Muscle layer of colon (tissue), 2 donors: ENCODE measurements around the gene THEMIS.

Source experiments
- H3K27ac ChIP-seq: one replicate; pipeline ENCODE4 v1.7.0; 2013; ENCODE audit warnings: low read depth, mild to moderate bottlenecking, low read length, moderate library complexity
- H3K27me3 ChIP-seq, 2 donors: one replicate each; pipeline ENCODE4 v1.7.0; 2013; ENCODE audit warnings: low read length in 2 of 2, mild to moderate bottlenecking in 2 of 2; ENCODE audit not compliant: insufficient read depth in 2 of 2, control insufficient read depth in 1 of 2
- H3K36me3 ChIP-seq: one replicate; pipeline ENCODE4 v1.7.0; 2013; ENCODE audit warnings: mild to moderate bottlenecking, low read length; ENCODE audit not compliant: insufficient read depth
- H3K4me1 ChIP-seq: one replicate; pipeline ENCODE4 v1.7.0; 2013; ENCODE audit warnings: mild to moderate bottlenecking, low read length; ENCODE audit not compliant: insufficient read depth
- H3K4me3 ChIP-seq, 2 donors: one replicate each; pipeline ENCODE4 v1.7.0; 2013; ENCODE audit warnings: low read length in 2 of 2, low read depth in 1 of 2, mild to moderate bottlenecking in 1 of 2, moderate library complexity in 1 of 2
- H3K9ac ChIP-seq: one replicate; pipeline ENCODE4 v1.7.0; 2013; ENCODE audit warnings: low read length
- H3K9me3 ChIP-seq: one replicate; pipeline ENCODE4 v1.7.0; 2013; ENCODE audit warnings: mild to moderate bottlenecking, low read length
- donor health status: abdominal sarcoma.
- donor health status: Adenocarcinoma of cecum.

THEMIS gene

GRCh38 chr6:127749095-127749494 lies 151.8 kb downstream of the THEMIS start:
- Histone ChIP-seq H3K4me3 (no peak overlapping the region), H3K27me3 (no peaks in the 10 kb centered on the region), H3K36me3 (no peaks in the 10 kb centered on the region), H3K27ac (no peak overlapping the region), H3K4me1 (no peaks in the 10 kb centered on the region), H3K9ac (no peak overlapping the region), H3K9me3 (no peaks in the 10 kb centered on the region)

GRCh38 chr6:127748290-127748689 lies 152.6 kb downstream of the THEMIS start:
- Histone ChIP-seq H3K27me3 (no peaks in the 10 kb centered on the region), H3K9ac (no peak overlapping the region), H3K9me3 (no peaks in the 10 kb centered on the region), H3K36me3 (no peaks in the 10 kb centered on the region), H3K4me3 (no peak overlapping the region), H3K4me1 (no peaks in the 10 kb centered on the region), H3K27ac (no peak overlapping the region)

- Histone ChIP-seq H3K4me1 (no peaks in the 10 kb centered on the region), H3K27me3 (no peaks in the 10 kb centered on the region), H3K9ac (no peak overlapping the region), H3K36me3 (no peaks in the 10 kb centered on the region), H3K9me3 (no peaks in the 10 kb centered on the region), H3K4me3 (no peak overlapping the region), H3K27ac (no peak overlapping the region)
These were observed 162.4 kb downstream of the THEMIS start for GRCh38 chr6:127738423-127738822.

GRCh38 chr6:127737768-127738167 lies 163.1 kb downstream of the THEMIS start:
- no peak overlapping the region for H3K27ac ChIP-seq
- H3K4me3 ChIP-seq = no peak overlapping the region
- no peaks in the 10 kb centered on the region for H3K9me3 ChIP-seq
- H3K36me3 ChIP-seq = no peaks in the 10 kb centered on the region
- H3K27me3 ChIP-seq = no peaks in the 10 kb centered on the region
- H3K4me1 ChIP-seq = no peaks in the 10 kb centered on the region
- H3K9ac ChIP-seq = no peak overlapping the region

- no peaks in the 10 kb centered on the region for H3K4me1 ChIP-seq
- H3K9ac ChIP-seq = no peak overlapping the region
- no peaks in the 10 kb centered on the region for H3K36me3 ChIP-seq
- H3K4me3 ChIP-seq = no peak overlapping the region
- H3K9me3 ChIP-seq = no peaks in the 10 kb centered on the region
- H3K27me3 ChIP-seq = no peaks in the 10 kb centered on the region
- no peak overlapping the region for H3K27ac ChIP-seq
These were observed 163.8 kb downstream of the THEMIS start for GRCh38 chr6:127737009-127737486.

- Histone ChIP-seq H3K27me3 (no peaks in the 10 kb centered on the region), H3K4me1 (no peaks in the 10 kb centered on the region), H3K9me3 (no peaks in the 10 kb centered on the region), H3K4me3 (no peak overlapping the region), H3K9ac (no peak overlapping the region), H3K36me3 (no peaks in the 10 kb centered on the region), H3K27ac (no peak overlapping the region)
These were observed 167.9 kb downstream of the THEMIS start for GRCh38 chr6:127732927-127733326.

GRCh38 chr6:127727260-127727953 lies 173.5 kb downstream of the THEMIS start:
- Histone ChIP-seq H3K4me1 (peaks cover 6% of the 10 kb centered on the region), H3K9ac (no peak overlapping the region), H3K36me3 (no peaks in the 10 kb centered on the region), H3K9me3 (no peaks in the 10 kb centered on the region), H3K27ac (no peak overlapping the region), H3K27me3 (no peaks in the 10 kb centered on the region), H3K4me3 (no peak overlapping the region)

GRCh38 chr6:127725821-127726220 lies 175.0 kb downstream of the THEMIS start:
- Histone ChIP-seq H3K27me3 (no peaks in the 10 kb centered on the region), H3K36me3 (no peaks in the 10 kb centered on the region), H3K27ac (no peak overlapping the region), H3K9me3 (no peaks in the 10 kb centered on the region), H3K4me3 (no peak overlapping the region), H3K9ac (no peak overlapping the region), H3K4me1 (peaks cover 6% of the 10 kb centered on the region)

GRCh38 chr6:127718694-127719093 lies 182.2 kb downstream of the THEMIS start:
- Histone ChIP-seq H3K27ac (no peak overlapping the region), H3K27me3 (no peaks in the 10 kb centered on the region), H3K36me3 (no peaks in the 10 kb centered on the region), H3K4me3 (no peak overlapping the region), H3K4me1 (peaks cover 10% of the 10 kb centered on the region), H3K9ac (no peak overlapping the region), H3K9me3 (no peaks in the 10 kb centered on the region)

- no peaks in the 10 kb centered on the region for H3K36me3 ChIP-seq
- no peaks in the 10 kb centered on the region for H3K9me3 ChIP-seq
- no peaks in the 10 kb centered on the region for H3K27me3 ChIP-seq
- H3K9ac ChIP-seq = no peak overlapping the region
- H3K4me1 ChIP-seq = peaks cover 10% of the 10 kb centered on the region
- no peak overlapping the region for H3K27ac ChIP-seq
- no peak overlapping the region for H3K4me3 ChIP-seq
These were observed 183.5 kb downstream of the THEMIS start for GRCh38 chr6:127717384-127717783.

GRCh38 chr6:127716465-127716864 lies 184.4 kb downstream of the THEMIS start:
- Histone ChIP-seq H3K36me3 (no peaks in the 10 kb centered on the region), H3K4me3 (no peak overlapping the region), H3K27me3 (no peaks in the 10 kb centered on the region), H3K4me1 (peaks cover 10% of the 10 kb centered on the region), H3K27ac (no peak overlapping the region), H3K9ac (no peak overlapping the region), H3K9me3 (no peaks in the 10 kb centered on the region)

- no peak overlapping the region for H3K27ac ChIP-seq
- no peaks in the 10 kb centered on the region for H3K36me3 ChIP-seq
- H3K9me3 ChIP-seq = no peaks in the 10 kb centered on the region
- no peaks in the 10 kb centered on the region for H3K4me1 ChIP-seq
- no peak overlapping the region for H3K4me3 ChIP-seq
- no peak overlapping the region for H3K9ac ChIP-seq
- H3K27me3 ChIP-seq = no peaks in the 10 kb centered on the region
These were observed 190.2 kb downstream of the THEMIS start for GRCh38 chr6:127710668-127711067.
